Stimulated activated CD8-positive, alpha-beta memory T cell treated with anti-CD3 and anti-CD28 coated beads, Interleukin-4, amount 100 ng/mL, for 48 hours (primary cell): ENCODE data around the gene SH3RF1.
"Not testable (repeated sequence)": the region's sequence is repeated elsewhere in the genome, so short reads cannot be mapped to it uniquely, and the experiment has no call there.

ENCODE experiments used
- DNase-seq: peaks from one replicate; pipeline ENCODE4 v3.0.0-alpha.2; 2020

The SH3RF1 gene

GRCh38 chr4:169270810-169271691 lies at the start of gene SH3RF1:
SH3RF1 (minus strand) TSS chr4:169270956; CDS start chr4:169269212, 1,744 bp downstream.
- DNase-seq = peak; percentile 57

DNA sequence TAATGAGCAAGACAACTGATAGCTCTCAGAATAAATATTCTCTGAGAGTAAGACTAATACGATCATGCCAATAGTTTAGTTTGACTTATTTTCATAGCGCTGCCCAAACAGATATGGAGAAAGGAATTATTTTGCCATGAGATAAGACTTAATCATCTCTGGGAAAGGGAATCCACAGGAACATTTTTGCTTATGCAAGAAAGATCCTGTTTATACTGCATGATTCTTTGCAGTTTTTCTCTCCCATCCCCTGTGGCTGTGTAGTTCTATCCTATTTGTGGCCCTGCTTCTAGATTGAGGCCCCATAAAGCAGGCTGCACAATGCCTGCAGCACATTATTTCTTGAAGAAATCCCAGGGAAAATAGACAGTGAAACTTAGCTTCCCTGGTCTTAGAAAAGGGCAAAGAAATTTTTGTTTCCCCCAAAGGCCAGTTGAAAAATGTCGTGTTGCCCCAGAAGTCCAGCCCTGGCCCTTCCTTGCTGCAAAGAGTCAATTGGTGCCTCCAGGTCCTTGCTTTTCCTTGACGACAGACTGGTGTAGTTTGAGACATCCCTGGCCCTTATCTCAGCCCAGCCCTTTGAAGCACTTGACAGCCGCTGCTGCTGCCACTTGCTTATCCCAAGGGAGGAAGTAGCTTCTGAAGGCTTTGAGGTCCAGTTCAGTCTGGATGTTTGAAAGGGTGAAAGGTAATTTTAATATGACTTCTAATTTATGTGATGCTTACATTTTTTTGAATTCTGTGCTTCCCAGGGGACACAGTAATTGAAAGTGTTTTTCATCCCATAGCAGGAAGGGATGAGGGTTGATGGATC lies 45.0 kb upstream of the SH3RF1 start:
- DNase-seq = no peak

DNA sequence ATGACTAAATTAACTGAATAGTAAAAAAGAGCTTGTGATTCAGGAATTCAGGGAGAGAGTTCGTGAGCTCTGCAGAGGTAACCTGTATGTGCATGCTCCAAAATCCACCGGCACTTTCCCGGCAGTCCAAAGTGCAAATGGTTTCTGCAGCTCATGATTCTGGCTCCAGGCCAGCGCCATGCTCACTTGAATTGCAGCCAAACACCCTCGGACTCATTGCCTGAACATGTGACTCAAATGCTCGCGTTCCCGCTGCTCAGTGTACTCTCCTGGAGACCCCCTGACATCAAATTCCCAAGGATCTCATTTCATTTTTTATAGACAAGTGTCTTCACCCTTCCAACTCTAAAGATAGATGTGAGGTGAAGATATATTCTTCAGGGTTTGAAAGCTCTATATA lies 44.1 kb upstream of the SH3RF1 start:
- DNase-seq = no peak

GRCh38 chr4:169313732-169314131 lies 43.0 kb upstream of the SH3RF1 start:
- DNase-seq = no peak

DNA sequence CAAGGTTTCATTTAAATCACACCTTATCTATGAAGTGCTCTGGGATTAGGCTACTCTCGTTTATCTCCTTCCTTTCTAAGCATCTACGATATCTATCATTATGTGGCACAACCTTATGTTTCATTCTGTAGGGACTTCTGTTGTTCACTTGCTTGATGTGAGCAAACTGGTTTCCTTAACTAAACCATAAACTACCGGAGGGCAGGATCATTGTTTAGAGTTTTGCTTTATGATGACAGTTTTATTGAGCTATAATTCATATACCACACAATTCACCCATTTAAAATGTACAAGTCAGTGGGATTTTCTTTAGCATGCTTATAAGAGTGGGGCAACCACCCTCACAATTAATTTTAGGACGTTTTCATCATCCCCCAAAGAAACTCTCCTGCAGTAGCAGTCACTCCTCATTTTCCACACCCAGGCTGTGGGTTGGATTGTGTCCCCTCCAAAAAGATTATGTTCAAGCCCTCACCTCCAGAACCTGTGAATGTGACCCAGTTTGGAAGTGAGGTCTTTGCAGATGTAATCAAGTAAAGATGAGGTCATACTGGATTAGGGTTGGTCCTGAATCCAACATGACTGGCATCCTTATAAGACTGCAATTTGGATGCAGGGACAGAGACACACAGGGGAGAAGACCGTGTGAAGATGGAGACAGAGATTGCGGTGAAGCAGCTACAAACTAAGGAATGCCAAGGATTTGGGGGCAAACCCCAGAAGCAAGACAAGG lies 42.1 kb upstream of the SH3RF1 start:
- DNase-seq = no peak

GRCh38 chr4:169311643-169312365 lies 41.0 kb upstream of the SH3RF1 start:
- DNase-seq = no peak

GRCh38 chr4:169309326-169309967 lies 38.7 kb upstream of the SH3RF1 start:
- DNase-seq = no peak

DNA sequence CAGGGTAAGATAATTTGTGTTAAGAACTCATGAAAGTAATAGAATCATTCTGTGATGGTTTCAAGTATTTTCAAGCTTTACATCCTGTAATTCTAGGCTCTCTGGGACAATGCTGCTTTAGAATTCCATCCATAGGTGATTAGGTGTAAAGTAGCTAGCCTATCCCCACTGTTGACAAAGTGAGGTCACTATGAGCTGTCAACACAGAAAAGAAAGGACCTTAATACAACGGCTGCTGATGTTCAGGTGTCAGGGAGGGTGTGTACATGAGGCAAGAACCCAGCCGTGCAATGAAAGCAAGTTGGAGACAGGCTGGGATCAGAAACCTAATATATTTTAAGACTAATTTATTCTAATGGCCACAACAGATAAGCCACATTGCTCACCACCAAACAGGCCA lies 36.8 kb upstream of the SH3RF1 start:
- DNase-seq = no peak

DNA sequence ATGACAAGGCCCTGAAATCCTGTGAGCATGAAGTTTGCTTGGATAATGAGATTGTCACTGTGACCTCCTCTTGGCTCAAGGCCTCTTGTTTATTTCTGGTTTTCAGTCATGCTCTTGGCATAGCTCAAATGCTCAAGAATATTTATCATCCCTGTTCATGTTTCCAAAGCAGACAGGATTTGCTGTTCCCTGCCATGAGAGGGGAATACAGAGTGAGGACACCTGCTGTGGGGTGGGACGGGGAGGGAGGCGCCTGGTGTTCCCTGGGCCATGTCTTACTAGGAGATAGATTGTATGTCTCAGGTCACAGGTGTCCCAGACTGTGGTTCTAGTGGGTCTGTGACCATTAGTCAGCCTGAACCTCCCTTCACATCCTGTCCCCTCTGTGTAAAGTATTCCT lies 34.9 kb upstream of the SH3RF1 start:
- DNase-seq = no peak

GRCh38 chr4:169305173-169305572 lies 34.4 kb upstream of the SH3RF1 start:
- no peak for DNase-seq

DNA sequence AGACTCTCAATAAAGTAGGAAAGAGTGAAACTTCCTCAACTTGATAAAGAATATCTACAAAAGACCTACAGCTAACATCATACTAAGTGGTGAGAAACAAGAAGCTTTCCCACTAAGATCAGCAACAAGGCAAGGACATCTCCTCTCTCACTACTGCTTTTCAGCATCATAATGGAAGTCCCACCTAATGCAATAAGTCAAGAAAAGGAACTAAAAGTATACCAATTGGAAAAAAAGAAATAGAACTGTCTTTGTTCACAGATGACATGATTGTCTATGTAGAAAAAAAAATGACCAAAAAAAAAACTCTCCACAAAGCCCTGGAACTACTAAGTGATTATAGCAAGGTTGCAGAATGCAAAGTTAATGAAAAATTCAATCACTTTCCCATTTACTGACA lies 25.1 kb upstream of the SH3RF1 start:
- no peak for DNase-seq

DNA sequence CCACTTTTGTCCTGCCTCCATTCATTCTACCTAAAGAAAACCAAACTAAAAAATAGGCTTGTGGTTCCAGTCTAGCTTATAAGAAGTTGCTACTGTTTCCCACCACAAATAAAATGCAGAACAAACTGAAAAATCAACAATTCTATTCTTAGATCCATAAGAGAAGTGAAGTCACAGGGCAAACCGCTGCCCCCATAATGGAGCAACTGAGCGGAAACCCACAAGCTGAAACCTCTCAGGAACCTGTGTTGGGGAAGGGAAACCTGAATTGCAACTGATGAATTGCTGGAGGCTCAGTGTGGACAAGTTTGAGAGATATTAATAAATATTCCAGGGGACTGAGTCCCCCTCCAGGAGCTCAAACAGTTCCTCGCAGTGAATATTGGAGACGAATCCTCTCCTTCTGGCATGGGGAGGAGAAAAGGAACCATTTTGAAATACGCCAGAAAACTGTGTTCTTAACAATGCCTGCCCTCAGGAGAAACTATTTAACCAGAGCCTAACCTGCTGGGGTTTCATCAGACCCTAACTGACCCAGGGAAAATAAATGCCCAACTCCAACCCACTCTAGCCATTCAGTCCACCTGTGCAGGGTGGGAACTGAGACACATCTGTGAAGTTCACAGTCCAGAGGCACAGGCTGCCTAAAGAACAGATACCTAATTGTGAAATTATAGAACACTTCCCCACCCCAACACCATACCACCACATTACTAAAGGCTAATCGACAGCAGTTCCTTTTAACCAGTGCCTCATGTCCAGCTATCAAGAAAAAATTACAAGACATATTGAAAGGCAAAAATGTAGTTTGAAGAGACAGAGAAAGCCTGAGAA lies 22.8 kb upstream of the SH3RF1 start:
- DNase-seq = no peak

DNA sequence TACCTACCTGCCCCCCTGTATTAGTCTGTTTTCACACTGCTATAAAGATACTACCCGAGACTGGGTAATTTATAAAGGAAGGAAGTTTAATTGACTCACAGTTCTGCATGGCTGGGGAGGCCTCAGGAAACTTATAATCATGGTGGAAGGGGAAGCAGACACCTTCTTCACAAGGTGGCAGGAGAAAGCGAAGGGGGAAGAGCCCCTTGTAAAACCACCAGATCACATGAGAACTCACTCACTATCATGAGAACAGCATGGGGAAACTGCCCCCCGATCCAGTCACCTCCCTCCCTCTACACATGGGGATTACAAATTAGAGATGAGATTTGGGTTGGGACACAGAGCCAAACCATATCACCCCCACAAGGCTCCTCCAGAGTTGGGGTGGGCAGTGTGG lies 17.2 kb upstream of the SH3RF1 start:
- not testable (repeated sequence) for DNase-seq

- no peak for DNase-seq
Observed at GRCh38 chr4:169286562-169287301, 16.0 kb upstream of the SH3RF1 start.

DNA sequence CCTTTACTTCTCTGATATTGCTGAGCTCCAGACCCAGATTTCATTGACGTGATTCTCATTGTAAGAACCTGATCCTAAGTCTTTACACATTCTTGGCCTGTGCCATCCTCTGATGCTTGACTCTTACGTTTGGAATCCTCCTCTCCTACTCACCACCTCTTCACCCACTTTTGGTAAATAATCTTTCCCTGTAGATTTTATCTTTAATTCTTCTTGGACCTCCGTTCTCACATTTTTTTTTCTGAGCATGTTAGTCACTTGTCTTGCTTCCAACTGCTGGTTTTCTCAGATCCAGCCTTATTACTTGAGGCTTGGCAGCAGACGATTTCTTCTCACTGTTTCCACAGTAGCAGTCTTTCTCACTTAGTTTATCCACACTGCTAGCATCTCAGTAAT lies 12.4 kb upstream of the SH3RF1 start:
- no peak for DNase-seq

- DNase-seq = no peak
Observed at GRCh38 chr4:169282429-169283113, 11.8 kb upstream of the SH3RF1 start.

- no peak for DNase-seq
Observed at GRCh38 chr4:169279108-169279507, 8.4 kb upstream of the SH3RF1 start.

DNA sequence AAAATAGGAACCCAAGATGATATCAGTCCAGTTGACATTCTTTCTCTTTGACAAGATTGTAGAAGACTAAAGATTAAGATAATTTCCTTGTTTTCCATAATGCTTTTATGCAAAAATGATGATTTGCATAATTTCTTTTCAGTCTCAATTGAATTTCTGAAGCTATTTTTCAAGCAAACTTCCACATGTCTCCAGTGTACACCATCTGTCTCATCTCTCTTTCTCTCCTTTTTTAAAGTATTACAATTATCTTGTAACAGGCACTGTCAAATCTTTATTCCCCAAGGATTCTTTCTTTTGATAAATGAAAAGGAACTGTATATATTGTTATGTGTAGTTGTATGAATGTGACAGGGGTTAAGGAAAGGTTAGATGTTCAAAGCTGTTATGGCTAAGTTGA lies 7.9 kb upstream of the SH3RF1 start:
- no peak for DNase-seq

GRCh38 chr4:169277838-169278237 lies 7.1 kb upstream of the SH3RF1 start:
- DNase-seq = not testable (repeated sequence)

DNA sequence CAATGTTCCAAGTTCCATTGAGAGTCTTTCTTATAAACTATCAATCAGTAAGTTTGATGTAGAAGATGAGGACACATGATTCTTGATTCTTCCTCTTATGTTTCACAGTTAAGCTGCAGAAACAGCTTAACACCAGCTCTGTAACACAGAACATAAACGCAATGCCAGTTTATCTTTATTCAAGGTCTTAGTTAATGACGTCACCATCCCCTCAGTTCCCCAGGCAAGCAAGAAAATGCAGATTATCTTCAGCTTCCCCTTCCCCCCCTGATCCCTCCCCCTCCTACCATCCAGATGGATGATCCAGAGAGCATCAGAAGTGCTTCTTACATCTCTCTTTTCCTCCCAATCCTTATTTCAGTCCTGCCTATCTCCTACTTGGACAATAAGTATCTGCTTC lies 4.4 kb upstream of the SH3RF1 start:
- no peak for DNase-seq
